ENCODE results near the gene NSUN6. TPM values are rescaled to one million over a fixed set of nuclear protein-coding genes. Genes with fewer than 3 reads are reported as not detected.
"Not testable (repeated sequence)": the region's sequence is repeated elsewhere in the genome, so short reads cannot be mapped to it uniquely, and the experiment has no call there.

Gene NSUN6
- total RNA-seq, 1 experiment from 2014 or later, result 12.5 TPM

- no peak for DNase-seq (ENCODE audit: low read depth, low spot score)
These were observed 4.2 kb downstream of the NSUN6 start for GRCh38 chr10:18647151-18647550.

GRCh38 chr10:18639719-18640118, 11.7 kb downstream of the NSUN6 start:
- RAD21 ChIA-PET (ENCODE audit: low non-redundant PET in 1 of 2, low total read pairs in 2 of 2, uncharacterized antibody in 2 of 2, unreplicated experiment in 2 of 2); intact Hi-C loops (cut with micrococcal nuclease); ATAC-seq; H3K4me2 ChIP-seq (ENCODE audit: low read length); H3K4me1 ChIP-seq (ENCODE audit: control insufficient read depth in 1 of 2, insufficient read depth in 2 of 2, low read length in 2 of 2); H3K79me2 ChIP-seq (ENCODE audit: insufficient read depth, low read length); CTCF ChIA-PET; H3K9me2 ChIP-seq (ENCODE audit: insufficient read depth); POLR2A ChIA-PET; H3K27ac ChIP-seq (ENCODE audit: low read depth, low read length); DNase-seq (ENCODE audit: low read depth, low spot score); H4K20me1 ChIP-seq (ENCODE audit: insufficient read depth); H2AFZ ChIP-seq (ENCODE audit: low read depth, low read length, poor library complexity, severe bottlenecking); BruUV-seq (replicated peaks); H3K36me3 ChIP-seq (ENCODE audit: control insufficient read depth in 1 of 2, insufficient read depth in 2 of 2, low read length in 2 of 2); H3K27me3 ChIP-seq (ENCODE audit: insufficient read depth, low read length); H3K9ac ChIP-seq (ENCODE audit: low read length); H3K4me3 ChIP-seq (replicated peaks in 1 of 2; ENCODE audit: low read depth in 1 of 2, low read length in 2 of 2); H3K9me3 ChIP-seq (ENCODE audit: control insufficient read depth in 1 of 2, insufficient read depth in 1 of 2, low read depth in 1 of 2, low read length in 2 of 2): not testable (repeated sequence)

More at GRCh38 chr10:18647151-18647550, 4.2 kb downstream of the NSUN6 start:
- no peaks in the 10 kb centered on the region for H3K27me3 ChIP-seq (ENCODE audit: insufficient read depth, low read length)
- H3K36me3 ChIP-seq (ENCODE audit: control insufficient read depth in 1 of 2, insufficient read depth in 2 of 2, low read length in 2 of 2), result peaks cover 3 to 4% of the 10 kb centered on the region in 2 experiments; a peak in 1 of 4 replicates
- no peaks in the 10 kb centered on the region for H3K9me3 ChIP-seq (ENCODE audit: control insufficient read depth in 1 of 2, insufficient read depth in 1 of 2, low read depth in 1 of 2, low read length in 2 of 2)
- POLR2A ChIA-PET, result no interaction called here
- CTCF ChIA-PET, result no interaction called here
- RAD21 ChIA-PET (ENCODE audit: low non-redundant PET in 1 of 2, low total read pairs in 2 of 2, uncharacterized antibody in 2 of 2, unreplicated experiment in 2 of 2), result no interaction called here
- H3K79me2 ChIP-seq (ENCODE audit: insufficient read depth, low read length), result peaks cover 31% of the 10 kb centered on the region
- H3K9me2 ChIP-seq (ENCODE audit: insufficient read depth), result no peaks in the 10 kb centered on the region
- H2AFZ ChIP-seq (ENCODE audit: low read depth, low read length, poor library complexity, severe bottlenecking), result no peak overlapping the region
- no peak overlapping the region for H3K9ac ChIP-seq (ENCODE audit: low read length)
- TF ChIP-seq EGR1 (IDR thresholded peaks at IDR 0.05; ENCODE audit: low read depth), result no peak
- TF ChIP-seq ATF3 (IDR thresholded peaks at IDR 0.05), result no peak
- no peak overlapping the region for H3K4me3 ChIP-seq (replicated peaks in 1 of 2; ENCODE audit: low read depth in 1 of 2, low read length in 2 of 2)
- no peak overlapping the region for H3K27ac ChIP-seq (ENCODE audit: low read depth, low read length)
- no peaks in the 10 kb centered on the region for H4K20me1 ChIP-seq (ENCODE audit: insufficient read depth)
- BruUV-seq (replicated peaks), result no TSS peak
- no peak for ATAC-seq
- no peak overlapping the region for H3K4me2 ChIP-seq (ENCODE audit: low read length)
- peaks cover 5 to 10% of the 10 kb centered on the region in 2 experiments; a peak in 3 of 4 replicates for H3K4me1 ChIP-seq (ENCODE audit: control insufficient read depth in 1 of 2, insufficient read depth in 2 of 2, low read length in 2 of 2)
- intact Hi-C loops (cut with micrococcal nuclease), result no loop called here

GRCh38 chr10:18637400-18637799, 14.0 kb downstream of the NSUN6 start:
- CTCF ChIA-PET; H3K4me2 ChIP-seq (ENCODE audit: low read length); H3K27ac ChIP-seq (ENCODE audit: low read depth, low read length); H3K9me2 ChIP-seq (ENCODE audit: insufficient read depth); H2AFZ ChIP-seq (ENCODE audit: low read depth, low read length, poor library complexity, severe bottlenecking); H3K9ac ChIP-seq (ENCODE audit: low read length); H3K27me3 ChIP-seq (ENCODE audit: insufficient read depth, low read length); H3K4me3 ChIP-seq (replicated peaks in 1 of 2; ENCODE audit: low read depth in 1 of 2, low read length in 2 of 2); BruUV-seq (replicated peaks); H3K79me2 ChIP-seq (ENCODE audit: insufficient read depth, low read length); intact Hi-C loops (cut with micrococcal nuclease); DNase-seq (ENCODE audit: low read depth, low spot score); H4K20me1 ChIP-seq (ENCODE audit: insufficient read depth); H3K4me1 ChIP-seq (ENCODE audit: control insufficient read depth in 1 of 2, insufficient read depth in 2 of 2, low read length in 2 of 2); POLR2A ChIA-PET; ATAC-seq; H3K9me3 ChIP-seq (ENCODE audit: control insufficient read depth in 1 of 2, insufficient read depth in 1 of 2, low read depth in 1 of 2, low read length in 2 of 2); RAD21 ChIA-PET (ENCODE audit: low non-redundant PET in 1 of 2, low total read pairs in 2 of 2, uncharacterized antibody in 2 of 2, unreplicated experiment in 2 of 2); H3K36me3 ChIP-seq (ENCODE audit: control insufficient read depth in 1 of 2, insufficient read depth in 2 of 2, low read length in 2 of 2): not testable (repeated sequence)
